ENCODE results near the gene KIAA0232.
A peak's percentile ranks its signal among the peaks of the same experiment; 100 is the strongest.

KIAA0232 gene

GRCh38 chr4:6891436-6892170 lies 109.1 kb downstream of the KIAA0232 start:
- no peak for DNase-seq (ENCODE audit: low read depth)
- H3K4me3 ChIP-seq (ENCODE audit: low read length), result no peak overlapping the region
- TF ChIP-seq, protein P1, sequence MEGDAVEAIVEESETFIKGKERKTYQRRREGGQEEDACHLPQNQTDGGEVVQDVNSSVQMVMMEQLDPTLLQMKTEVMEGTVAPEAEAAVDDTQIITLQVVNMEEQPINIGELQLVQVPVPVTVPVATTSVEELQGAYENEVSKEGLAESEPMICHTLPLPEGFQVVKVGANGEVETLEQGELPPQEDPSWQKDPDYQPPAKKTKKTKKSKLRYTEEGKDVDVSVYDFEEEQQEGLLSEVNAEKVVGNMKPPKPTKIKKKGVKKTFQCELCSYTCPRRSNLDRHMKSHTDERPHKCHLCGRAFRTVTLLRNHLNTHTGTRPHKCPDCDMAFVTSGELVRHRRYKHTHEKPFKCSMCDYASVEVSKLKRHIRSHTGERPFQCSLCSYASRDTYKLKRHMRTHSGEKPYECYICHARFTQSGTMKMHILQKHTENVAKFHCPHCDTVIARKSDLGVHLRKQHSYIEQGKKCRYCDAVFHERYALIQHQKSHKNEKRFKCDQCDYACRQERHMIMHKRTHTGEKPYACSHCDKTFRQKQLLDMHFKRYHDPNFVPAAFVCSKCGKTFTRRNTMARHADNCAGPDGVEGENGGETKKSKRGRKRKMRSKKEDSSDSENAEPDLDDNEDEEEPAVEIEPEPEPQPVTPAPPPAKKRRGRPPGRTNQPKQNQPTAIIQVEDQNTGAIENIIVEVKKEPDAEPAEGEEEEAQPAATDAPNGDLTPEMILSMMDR (conservative IDR thresholded peaks at IDR 0.05; ENCODE audit: low read length), result no peak

DNA sequence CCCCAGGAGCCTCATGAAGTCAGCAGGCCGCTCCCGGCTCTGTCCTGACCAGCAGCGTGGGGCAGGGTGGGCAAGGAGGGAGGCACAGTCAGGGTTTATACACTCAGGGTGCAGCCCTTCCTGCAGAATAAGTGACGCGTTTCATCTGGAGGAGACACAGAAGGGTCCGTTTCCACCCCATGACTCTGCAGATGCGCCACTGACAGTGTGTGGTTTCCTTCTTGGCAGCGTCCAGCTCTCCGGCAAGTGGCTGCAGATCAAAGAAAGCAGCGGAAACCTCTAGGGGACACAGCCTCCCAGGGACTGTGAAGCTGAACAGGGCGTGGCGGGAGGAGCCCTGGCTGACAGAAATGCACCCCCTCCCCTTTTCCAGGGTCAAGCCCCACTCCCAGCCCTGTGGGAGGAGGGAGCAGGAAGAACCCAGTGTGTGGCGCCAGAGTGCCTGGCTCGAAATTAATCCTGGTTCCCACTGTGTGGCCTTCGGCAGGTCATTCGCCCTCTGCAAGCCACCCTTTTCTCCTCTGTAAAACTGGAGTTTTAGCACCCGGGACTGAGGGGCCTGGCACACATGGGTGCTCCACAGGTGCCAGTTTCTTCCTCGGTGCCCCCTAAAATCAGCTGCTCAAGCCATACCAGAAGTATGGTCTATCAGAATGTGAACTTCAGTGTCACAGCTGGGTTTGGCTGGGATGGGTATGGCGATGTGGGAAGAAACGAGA lies 109.8 kb downstream of the KIAA0232 start:
- peak; percentile 58 for DNase-seq (ENCODE audit: low read depth)
- TF ChIP-seq, protein P1 (conservative IDR thresholded peaks at IDR 0.05; ENCODE audit: low read length), result peak; percentile 24; the same call in 1 of the 2 replicates
- H3K4me3 ChIP-seq (ENCODE audit: low read length), result peak overlapping the region; percentile 20

GRCh38 chr4:6892909-6893202 lies 110.3 kb downstream of the KIAA0232 start:
- no peak overlapping the region for H3K4me3 ChIP-seq (ENCODE audit: low read length)
- TF ChIP-seq, protein P1 (conservative IDR thresholded peaks at IDR 0.05; ENCODE audit: low read length), result no peak
- DNase-seq (ENCODE audit: low read depth), result no peak

DNA sequence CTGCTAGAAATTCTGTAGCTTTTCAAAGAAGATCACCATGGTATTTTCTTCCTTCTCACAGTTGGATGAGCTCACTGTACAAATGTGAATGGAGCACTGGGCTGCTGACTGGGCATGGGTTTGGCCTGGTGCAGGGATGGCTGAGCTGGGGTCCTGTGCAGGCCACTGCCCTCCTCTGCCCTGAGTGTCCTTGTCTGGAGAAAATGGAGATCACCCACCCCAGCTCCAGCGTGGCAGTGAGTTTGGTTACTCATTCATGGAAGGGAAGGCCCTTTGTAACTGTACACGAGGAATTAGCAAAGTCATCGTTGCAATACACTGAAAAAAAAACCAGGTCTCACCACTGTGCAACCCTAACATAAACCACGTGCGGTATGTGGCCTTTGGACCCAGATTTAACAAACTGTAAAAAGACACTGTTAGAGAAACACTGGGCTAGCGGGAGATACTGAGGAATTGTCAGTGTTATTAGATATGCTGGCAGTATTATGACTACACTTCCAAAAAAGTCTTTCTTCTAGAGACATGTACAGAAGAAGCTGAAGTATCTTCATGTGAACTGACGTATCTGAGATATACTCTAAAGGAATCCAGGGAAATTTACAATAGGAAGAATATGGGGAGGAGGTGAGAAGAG lies 111.0 kb downstream of the KIAA0232 start:
- H3K4me3 ChIP-seq (ENCODE audit: low read length), result no peak overlapping the region
- DNase-seq (ENCODE audit: low read depth), result peak; percentile 46
- TF ChIP-seq, protein P1 (conservative IDR thresholded peaks at IDR 0.05; ENCODE audit: low read length), result no peak

GRCh38 chr4:6894086-6894478 lies 111.6 kb downstream of the KIAA0232 start:
- TF ChIP-seq, protein P1 (conservative IDR thresholded peaks at IDR 0.05; ENCODE audit: low read length), result no peak
- no peak overlapping the region for H3K4me3 ChIP-seq (ENCODE audit: low read length)
- DNase-seq (ENCODE audit: low read depth), result no peak

DNA sequence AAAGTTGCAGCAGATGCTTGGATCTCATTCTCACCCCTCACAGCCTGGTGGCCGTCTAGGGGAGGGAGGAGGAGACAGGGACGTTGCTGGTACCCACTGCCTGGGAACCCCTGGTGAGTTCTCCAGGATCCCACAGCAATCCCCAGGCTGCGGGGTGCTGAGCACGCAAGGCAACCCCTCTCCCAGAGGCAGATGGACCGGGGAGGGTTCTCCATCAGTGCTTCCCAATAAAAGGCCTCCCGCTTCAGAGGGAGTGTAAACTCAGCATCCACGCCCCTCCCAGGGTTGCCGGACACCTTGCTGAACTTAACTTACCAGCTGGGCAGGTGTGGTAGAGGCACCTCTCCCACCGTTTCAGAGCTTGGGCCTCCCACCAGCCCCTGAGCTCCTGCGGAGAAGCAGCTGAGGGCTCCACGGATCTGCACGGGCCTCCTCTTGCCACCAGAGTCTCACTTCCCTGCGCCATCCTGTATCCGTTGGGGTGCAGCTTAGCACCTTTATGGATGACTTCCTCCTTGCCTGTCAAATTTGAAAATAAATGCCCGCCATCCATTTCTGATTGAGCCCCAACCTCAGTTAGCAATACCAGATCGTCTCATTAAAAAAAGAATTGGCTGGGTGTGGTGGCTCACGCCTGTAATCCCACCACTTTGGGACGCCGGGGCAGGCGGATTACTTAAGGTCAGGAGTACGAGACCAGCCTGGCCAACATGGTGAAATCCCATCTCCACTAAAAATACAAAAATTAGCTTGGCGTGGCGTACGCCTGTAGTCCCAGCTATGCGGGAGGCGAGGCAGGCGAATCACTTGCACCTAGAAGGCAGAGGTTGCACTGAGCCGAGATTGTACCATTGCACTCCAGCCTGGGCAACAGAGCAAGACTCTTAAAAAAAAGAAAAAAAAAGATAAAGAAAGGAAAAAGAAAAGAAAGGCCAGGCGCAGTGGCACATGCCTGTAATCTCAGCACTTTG lies 112.3 kb downstream of the KIAA0232 start:
- TF ChIP-seq, protein P1 (conservative IDR thresholded peaks at IDR 0.05; ENCODE audit: low read length), result no peak
- no peak overlapping the region for H3K4me3 ChIP-seq (ENCODE audit: low read length)
- DNase-seq (ENCODE audit: low read depth), result no peak

All from AG10803 (cell line).